HG03060 (cell line): ENCODE results near the gene SCNN1A.
"Not testable (repeated sequence)": the region's sequence is repeated elsewhere in the genome, so short reads cannot be mapped to it uniquely, and the experiment has no call there.

ENCODE experiments used
- ATAC-seq: cut with Tn5 transposase; IDR thresholded peaks from one replicate; pipeline ENCODE4 v1.9.1; 2021; ENCODE audit warnings: low read depth, moderate number of reproducible peaks; ENCODE audit not compliant: unreplicated experiment

Gene SCNN1A

DNA sequence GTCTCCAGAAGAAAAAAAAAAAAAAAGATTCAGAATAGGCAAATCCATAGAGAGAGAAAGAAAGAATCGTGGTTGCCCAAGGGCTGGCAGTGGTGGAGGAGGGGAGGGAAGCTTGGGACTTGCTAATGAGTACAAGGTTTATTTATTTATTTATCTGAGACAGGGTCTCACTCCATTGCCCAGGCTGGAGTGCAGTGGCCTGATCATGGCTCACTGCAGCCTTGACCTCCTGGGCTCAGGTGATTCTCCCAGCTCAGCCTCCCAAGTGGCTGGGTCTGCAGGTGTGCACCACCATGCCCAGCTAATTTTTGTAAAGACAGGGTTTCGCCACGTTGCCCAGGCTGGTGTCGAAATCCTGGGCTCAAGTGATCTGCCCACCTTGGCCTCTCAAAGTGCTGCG, 23.7 kb downstream of the SCNN1A start:
- no peak for ATAC-seq

- no peak for ATAC-seq
Observed at GRCh38 chr12:6347367-6348338, 27.7 kb downstream of the SCNN1A start.

GRCh38 chr12:6346942-6347341, 28.4 kb downstream of the SCNN1A start:
- ATAC-seq: no peak

DNA sequence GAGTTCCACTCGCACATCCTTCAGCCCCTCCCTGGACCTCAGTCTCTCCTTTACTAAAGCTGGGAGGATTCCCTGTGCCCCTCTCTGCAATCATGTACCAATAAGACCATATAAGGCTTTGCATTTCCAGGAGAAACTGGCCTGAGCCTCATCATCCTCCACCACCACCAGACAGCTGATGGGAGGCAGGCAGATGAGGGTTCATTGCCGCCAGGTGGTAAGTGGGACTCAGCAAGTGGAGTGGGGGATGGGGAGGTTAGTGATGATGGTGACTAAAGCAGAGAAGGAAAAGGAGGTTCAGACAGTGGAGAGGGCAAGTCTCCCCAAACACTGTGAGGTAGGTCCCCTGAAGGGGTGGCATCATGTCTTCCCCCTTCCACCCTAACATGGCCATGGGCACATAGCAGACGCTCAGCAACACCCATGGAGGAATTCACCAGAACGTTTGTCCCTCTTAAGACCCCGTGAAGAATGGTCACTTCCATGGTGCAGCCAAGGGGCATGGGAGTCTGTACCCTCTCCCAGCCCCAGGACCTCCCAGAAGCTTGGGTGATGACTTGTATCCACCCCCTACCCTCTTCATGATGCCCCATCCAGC, 29.0 kb downstream of the SCNN1A start:
- ATAC-seq: no peak

GRCh38 chr12:6345319-6346091, 29.9 kb downstream of the SCNN1A start:
- ATAC-seq: no peak

DNA sequence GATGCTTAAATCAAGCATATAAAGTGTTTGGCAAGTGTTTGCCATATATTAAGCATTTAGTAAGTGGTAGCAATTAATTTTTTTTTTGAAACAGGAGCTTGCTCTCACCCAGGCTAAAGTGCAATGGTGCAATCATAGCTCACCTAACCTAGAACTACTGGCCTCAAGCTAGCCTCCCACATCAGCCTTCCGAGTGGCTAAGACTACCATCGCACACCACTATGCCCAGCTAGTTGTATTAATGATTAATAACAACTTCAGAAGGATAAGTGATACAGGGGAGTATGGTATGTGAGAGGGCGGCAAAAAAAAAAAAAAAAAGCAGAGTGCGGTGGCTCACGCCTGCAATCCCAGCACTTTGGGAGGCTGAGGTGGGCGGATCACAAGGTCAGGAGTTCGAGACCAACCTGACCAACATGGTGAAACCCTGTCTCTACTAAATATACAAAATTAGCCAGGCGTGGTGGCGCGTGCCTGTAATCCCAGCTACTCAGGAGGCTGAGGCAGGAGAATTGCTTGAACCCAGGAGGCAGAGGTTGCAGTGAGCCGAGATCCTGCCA, 31.2 kb downstream of the SCNN1A start:
- not testable (repeated sequence) for ATAC-seq

GRCh38 chr12:6343518-6343917, 31.8 kb downstream of the SCNN1A start:
- ATAC-seq: no peak

- ATAC-seq: no peak
Observed at GRCh38 chr12:6342140-6342889, 33.0 kb downstream of the SCNN1A start.

DNA sequence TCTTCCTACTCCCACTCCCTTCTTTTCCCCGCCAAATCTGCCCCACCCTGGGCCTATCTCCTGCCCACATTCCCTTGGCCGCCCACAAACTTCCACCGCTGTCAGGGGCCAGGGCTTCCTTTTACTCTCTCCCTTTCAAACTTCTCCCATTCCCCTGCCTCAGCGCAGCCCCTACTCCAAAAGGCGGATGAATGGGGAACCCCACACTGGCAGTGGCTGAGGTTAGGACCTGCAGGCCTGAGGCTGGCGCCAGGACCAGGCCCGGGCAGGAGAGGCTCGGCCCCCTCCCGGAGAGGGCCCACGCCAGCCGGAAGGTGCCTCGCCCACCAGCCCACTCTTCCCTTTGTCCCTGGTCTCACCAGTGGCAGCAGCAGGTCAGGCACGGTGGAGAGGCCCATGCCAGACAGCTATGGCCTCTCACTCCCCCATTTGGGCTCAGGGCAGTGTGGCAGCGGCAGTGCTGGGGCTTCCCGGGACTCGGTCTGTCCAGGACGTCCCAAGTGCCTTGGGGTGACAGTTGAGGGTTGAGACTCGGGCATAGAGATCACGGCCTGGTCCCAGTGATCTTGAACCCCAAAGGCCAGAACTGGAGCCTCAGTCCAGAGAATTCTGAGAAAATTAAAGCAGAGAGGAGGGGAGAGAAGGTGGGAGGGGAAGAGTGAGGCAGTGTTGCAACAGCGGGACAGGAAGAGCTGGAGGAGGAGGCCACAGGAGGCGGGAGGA, 33.8 kb downstream of the SCNN1A start, which contains the start of gene TNFRSF1A:
TSS of gene TNFRSF1A (minus strand) at position 660 of the 723 bp plus-strand sequence. CDS start at position 398, 262 bp downstream.
- no peak for ATAC-seq

DNA sequence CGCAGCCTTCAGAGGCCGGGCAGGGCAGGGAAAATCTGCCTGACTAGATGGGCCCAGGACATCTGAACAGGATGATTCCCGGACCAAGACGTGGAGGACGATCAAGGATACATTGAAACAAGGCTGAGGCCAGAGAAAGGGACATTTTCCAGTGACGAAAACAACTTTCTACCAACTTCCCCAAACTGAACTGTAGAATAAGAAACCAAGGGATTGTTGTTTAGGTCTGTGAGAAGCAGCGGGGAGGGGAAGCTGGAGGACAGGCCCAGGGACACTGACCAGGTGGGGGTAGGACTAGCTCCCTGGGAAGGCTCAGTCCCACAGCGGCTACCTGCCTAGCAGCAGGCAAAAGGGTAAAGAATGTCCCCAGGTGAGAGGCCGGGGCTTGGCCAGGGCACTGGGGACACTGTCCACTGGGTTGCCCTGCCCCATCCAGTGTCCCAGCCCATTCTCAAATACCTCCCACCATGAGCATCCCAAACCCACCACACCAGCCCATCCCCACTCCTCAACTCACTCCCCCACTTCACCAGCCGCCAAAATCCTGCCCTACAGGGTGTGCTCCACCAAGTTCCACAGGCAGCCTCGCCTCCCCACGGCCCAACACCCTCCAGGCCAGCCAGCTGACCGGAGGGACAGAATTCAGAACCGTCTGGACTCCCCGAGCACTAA, 34.5 kb downstream of the SCNN1A start:
- no peak for ATAC-seq

GRCh38 chr12:6340032-6340638, 35.2 kb downstream of the SCNN1A start:
- no peak for ATAC-seq

GRCh38 chr12:6338955-6339354, 36.4 kb downstream of the SCNN1A start:
- no peak for ATAC-seq

DNA sequence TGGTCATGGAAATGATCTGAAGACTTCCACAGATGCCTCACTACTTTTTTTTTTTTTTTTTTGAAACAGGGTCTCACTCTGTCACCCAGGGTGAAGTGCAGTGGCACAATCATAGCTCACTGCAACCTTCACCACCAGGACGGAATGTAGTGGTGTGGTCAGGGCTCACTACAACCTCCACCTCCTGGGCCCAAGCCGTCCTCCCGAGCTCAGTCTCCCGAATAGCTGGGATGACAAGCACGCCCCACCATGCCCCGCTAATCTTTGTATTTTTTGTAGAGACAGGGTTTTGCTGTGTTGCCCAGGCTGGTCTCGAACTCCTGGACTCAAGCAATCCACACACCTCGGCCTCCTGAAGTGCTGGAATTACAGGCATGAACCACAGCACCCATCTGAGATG, 36.8 kb downstream of the SCNN1A start:
- ATAC-seq: not testable (repeated sequence)

DNA sequence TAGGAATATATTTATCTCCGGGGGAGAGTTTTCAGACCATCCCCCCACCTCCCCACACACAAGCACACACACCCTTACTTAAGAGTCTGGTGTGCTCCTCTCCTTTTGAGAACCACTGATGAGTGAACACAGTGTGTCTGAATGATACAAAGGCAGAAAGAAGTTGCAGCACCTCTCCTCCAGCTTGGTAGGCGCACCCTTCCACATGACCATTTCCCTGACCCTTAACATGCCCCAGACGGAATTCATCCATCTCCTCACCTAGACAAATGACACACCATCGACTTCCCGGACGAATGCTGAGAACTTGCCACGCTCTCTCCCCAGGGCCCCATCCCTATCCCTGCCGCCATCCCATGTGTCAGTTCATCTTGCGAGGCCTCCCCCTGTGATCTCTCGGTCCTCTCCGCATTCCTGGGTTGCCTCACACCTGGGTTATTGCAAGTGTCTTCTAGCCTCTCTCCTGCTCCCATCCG, 37.4 kb downstream of the SCNN1A start:
- no peak for ATAC-seq

DNA sequence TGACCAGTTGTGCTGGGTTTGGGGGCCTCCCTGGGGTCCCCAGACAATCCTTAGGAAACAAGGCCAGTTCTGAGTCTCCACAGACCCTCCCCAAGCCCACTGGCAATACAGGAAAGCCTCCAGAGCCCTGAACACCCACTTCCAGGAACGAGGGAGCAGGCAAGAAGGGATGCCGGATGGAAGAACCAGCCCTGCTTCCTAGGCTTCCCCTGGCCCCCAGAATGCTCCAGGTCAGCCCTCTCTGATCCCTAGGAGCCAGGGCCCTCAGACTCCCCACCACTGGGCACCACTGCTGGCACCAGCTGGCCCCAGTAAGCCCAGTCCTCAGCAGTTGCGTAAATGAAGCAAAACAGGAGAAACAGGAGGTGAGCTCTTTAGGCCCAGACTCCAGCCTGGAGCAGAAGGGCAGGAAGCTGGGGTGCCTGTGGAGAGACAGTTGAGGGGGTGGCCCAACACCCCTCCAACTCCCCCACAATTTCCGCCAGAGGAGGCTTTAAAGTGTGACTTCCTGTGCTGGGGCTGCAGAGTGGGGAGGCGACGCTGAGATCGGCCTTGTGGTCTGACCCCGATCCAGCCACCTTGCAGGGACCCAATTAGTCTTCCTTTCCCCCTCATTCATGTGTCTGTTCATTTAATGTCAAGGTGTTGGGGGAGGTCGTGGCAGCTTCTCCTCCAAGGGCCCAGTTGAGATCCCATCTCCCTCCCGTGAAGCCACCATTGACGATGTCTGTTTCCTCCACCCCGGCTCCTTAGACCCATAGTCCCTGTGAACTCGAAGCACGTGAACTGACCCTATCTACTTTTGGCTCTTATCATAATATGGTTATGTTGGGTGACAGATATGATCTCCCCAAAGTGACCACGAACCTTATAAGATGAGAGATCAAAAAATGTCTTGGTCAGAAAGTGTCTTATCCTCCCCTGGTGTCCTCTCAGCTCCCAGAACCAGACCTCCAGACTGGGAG, 38.2 kb downstream of the SCNN1A start:
- ATAC-seq: no peak

DNA sequence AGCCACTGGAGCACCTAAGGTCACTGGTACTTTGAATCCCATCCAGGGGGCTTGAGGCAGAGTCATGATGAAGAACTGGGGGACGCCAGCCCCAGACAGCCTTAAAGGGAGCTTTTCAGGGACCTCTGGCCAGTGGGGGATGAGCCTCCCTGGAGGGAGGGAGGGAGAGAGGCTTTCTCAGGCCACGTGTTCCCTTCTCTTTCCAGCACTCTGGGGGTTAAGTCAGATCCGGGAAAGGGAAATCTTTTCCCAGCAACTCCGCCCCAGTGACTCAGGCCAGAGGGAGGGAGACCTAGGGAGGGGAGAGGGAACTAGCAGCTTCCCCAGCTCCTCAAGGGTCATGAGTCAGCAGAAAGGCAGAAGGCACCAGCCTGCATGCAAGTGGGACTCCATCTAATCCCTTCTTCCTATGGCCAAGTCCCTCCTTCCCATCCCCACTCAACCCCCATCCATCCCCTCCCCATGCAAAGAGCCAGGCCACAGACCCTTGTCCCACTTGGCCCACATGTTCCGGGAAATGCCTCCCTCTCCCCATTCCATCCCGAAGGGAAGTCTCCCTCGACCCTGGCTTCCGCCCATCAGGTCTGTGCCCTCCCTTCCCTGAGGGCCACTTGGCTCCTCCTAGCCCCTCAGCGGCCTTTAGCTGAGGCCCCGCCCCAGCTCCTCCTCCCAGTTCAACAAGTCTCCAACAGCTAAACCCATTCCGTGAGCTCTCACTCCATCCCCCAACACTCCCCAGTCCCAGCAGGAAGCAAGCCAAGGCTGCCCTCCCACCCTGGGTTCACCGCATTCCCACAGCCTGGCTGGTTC, 39.1 kb downstream of the SCNN1A start:
- ATAC-seq: no peak
